Gastroesophageal sphincter (tissue), 4 donors: ENCODE results near the gene TPST2. TPM values are rescaled to one million over a fixed set of nuclear protein-coding genes. Genes with fewer than 3 reads are reported as not detected.

Source experiments
- ATAC-seq: fragments of 150-250 bp; one replicate; pipeline ENCODE4 v1.9.1; 2016; ENCODE audit warnings: mild to moderate bottlenecking, moderate library complexity
- H3K27ac ChIP-seq, 4 donors: fragments of 200-600 bp; sonication (generic) in 3 of 4; 1 replicate in 3 of 4; 2 replicates in 1 of 4; pipeline ENCODE4 v1.5.1; 2016 to 2019
- H3K27me3 ChIP-seq: fragments of 200-600 bp; sonication (generic); one replicate; pipeline ENCODE4 v1.5.1; 2019
- H3K36me3 ChIP-seq, 2 donors: fragments of 200-600 bp; sonication (generic); one replicate each; pipeline ENCODE4 v1.5.1; 2019; ENCODE audit warnings: control low read depth in 1 of 2
- H3K4me1 ChIP-seq, 3 donors: fragments of 200-600 bp; sonication (generic); 1 replicate in 2 of 3; 2 replicates in 1 of 3; pipeline ENCODE4 v1.5.1; 2016 to 2019; ENCODE audit warnings: control low read depth in 2 of 3
- H3K4me3 ChIP-seq, 2 donors: fragments of 200-600 bp; sonication (generic); one replicate each; pipeline ENCODE4 v1.5.1; 2019; ENCODE audit warnings: mild to moderate bottlenecking in 1 of 2, moderate library complexity in 1 of 2
- H3K9me3 ChIP-seq, 3 donors: fragments of 200-600 bp; sonication (generic); one replicate each; pipeline ENCODE4 v1.5.1; 2017 to 2019; ENCODE audit warnings: control low read depth in 2 of 3
- EP300 ChIP-seq: sonication (generic); formaldehyde crosslinking; IDR thresholded peaks from one replicate; pipeline ENCODE4 v1.6.1; 2017; ENCODE audit warnings: antibody characterized with exemption, mild to moderate bottlenecking
- POLR2A ChIP-seq, 2 donors: fragments of 450-650 bp; IDR thresholded peaks; one replicate each; pipeline ENCODE4 v1.6.1; 2017; ENCODE audit warnings: antibody characterized with exemption in 2 of 2, mild to moderate bottlenecking in 2 of 2, moderate library complexity in 1 of 2
- POLR2AphosphoS5 ChIP-seq: sonication (generic); formaldehyde crosslinking; IDR thresholded peaks from one replicate; pipeline ENCODE4 v1.6.1; 2017; ENCODE audit warnings: antibody characterized with exemption
- WGBS, 2 donors: methylation state at CpG; one replicate each; pipeline ENCODE4 v1.1.5; 2018; ENCODE audit warnings: low coverage in 1 of 2; 5-methylcytosine and 5-hydroxymethylcytosine counted together
- total RNA-seq, 4 donors: library from RNA; depleted of rRNA; stranded (reverse); fragments of >200 nt; gene quantifications; one replicate each; pipeline ENCODE4 v1.1.0, GENCODE V29; 2016
- TF ChIP-seq, protein P1 (sequence below), 4 experiments: fragments of 200-600 bp in 2 of 4; fragments of 450-650 bp in 2 of 4; sonication (generic) in 1 of 4; IDR thresholded peaks; one replicate each; pipeline ENCODE4 v1.5.1; 2017 to 2019; ENCODE audit warnings: antibody characterized with exemption in 4 of 4, mild to moderate bottlenecking in 2 of 4, moderate library complexity in 2 of 4

The TPST2 gene
- total RNA-seq, 4 donors from 2014 or later, result 16.8 to 27.7 (median 21.0) TPM

- Histone ChIP-seq H3K4me1 (peaks cover 13 to 57% (median 36%) of the 10 kb centered on the region in 3 donors), H3K27me3 (no peaks in the 10 kb centered on the region), H3K36me3 (peaks cover 0 to 61% of the 10 kb centered on the region in 2 donors), H3K27ac (peak overlapping the region in 1 of 4 donors; percentile 9), H3K4me3 (peak overlapping the region in 1 of 2 donors; percentile 18), H3K9me3 (no peaks in the 10 kb centered on the region)
- 69 to 75% methylated on average over 11 to 12 of the region's 12 CpGs for WGBS, 2 donors
- TF ChIP-seq, protein P1, sequence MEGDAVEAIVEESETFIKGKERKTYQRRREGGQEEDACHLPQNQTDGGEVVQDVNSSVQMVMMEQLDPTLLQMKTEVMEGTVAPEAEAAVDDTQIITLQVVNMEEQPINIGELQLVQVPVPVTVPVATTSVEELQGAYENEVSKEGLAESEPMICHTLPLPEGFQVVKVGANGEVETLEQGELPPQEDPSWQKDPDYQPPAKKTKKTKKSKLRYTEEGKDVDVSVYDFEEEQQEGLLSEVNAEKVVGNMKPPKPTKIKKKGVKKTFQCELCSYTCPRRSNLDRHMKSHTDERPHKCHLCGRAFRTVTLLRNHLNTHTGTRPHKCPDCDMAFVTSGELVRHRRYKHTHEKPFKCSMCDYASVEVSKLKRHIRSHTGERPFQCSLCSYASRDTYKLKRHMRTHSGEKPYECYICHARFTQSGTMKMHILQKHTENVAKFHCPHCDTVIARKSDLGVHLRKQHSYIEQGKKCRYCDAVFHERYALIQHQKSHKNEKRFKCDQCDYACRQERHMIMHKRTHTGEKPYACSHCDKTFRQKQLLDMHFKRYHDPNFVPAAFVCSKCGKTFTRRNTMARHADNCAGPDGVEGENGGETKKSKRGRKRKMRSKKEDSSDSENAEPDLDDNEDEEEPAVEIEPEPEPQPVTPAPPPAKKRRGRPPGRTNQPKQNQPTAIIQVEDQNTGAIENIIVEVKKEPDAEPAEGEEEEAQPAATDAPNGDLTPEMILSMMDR (IDR thresholded peaks at IDR 0.05), result no peak
- ATAC-seq, result no peak
These were observed 109.9 kb downstream of the TPST2 start for GRCh38 chr22:26479792-26480610.

- Histone ChIP-seq H3K27me3 (no peaks in the 10 kb centered on the region), H3K36me3 (peaks cover 0 to 69% of the 10 kb centered on the region in 2 donors), H3K9me3 (no peaks in the 10 kb centered on the region), H3K27ac (peak overlapping the region in 1 of 4 donors; percentile 9), H3K4me3 (peak overlapping the region in 1 of 2 donors; percentile 18), H3K4me1 (peaks cover 7 to 49% (median 28%) of the 10 kb centered on the region in 3 donors)
- no peak for ATAC-seq
- TF ChIP-seq POLR2A (IDR thresholded peaks at IDR 0.05), result no peak
- no peak for TF ChIP-seq EP300
- TF ChIP-seq POLR2AphosphoS5, result no peak
- TF ChIP-seq, protein P1 (IDR thresholded peaks at IDR 0.05), result no peak
- WGBS, 2 donors, result 49 to 67% methylated on average over 6 to 12 of the region's 12 CpGs
These were observed 110.7 kb downstream of the TPST2 start for GRCh38 chr22:26479043-26479791.

GRCh38 chr22:26477341-26477731 lies 112.6 kb downstream of the TPST2 start:
- Histone ChIP-seq H3K4me3 (no peak overlapping the region), H3K9me3 (no peaks in the 10 kb centered on the region), H3K4me1 (peaks cover 0 to 38% (median 19%) of the 10 kb centered on the region in 3 donors), H3K27ac (no peak overlapping the region), H3K36me3 (peaks cover 0 to 87% of the 10 kb centered on the region in 2 donors), H3K27me3 (no peaks in the 10 kb centered on the region)
- TF ChIP-seq EP300 (no peak), POLR2A (IDR thresholded peaks at IDR 0.05) (no peak), POLR2AphosphoS5 (no peak)
- TF ChIP-seq, protein P1 (IDR thresholded peaks at IDR 0.05), result no peak
- no peak for ATAC-seq
- 0 to 86% methylated on average over 1 to 2 of the region's 4 CpGs for WGBS, 2 donors

- Histone ChIP-seq H3K36me3 (peaks cover 0 to 92% of the 10 kb centered on the region in 2 donors), H3K4me1 (peaks cover 0 to 33% (median 19%) of the 10 kb centered on the region in 3 donors), H3K27ac (no peak overlapping the region), H3K9me3 (no peaks in the 10 kb centered on the region), H3K4me3 (no peak overlapping the region), H3K27me3 (no peaks in the 10 kb centered on the region)
- no peak for TF ChIP-seq EP300
- no peak for TF ChIP-seq POLR2A (IDR thresholded peaks at IDR 0.05)
- TF ChIP-seq POLR2AphosphoS5, result no peak
- 80 to 90% methylated on average over 4 of the region's 4 CpGs for WGBS, 2 donors
- ATAC-seq, result no peak
These were observed 113.1 kb downstream of the TPST2 start for GRCh38 chr22:26476705-26477340.

GRCh38 chr22:26474682-26475081 lies 115.2 kb downstream of the TPST2 start:
- Histone ChIP-seq H3K27me3 (no peaks in the 10 kb centered on the region), H3K36me3 (peaks cover 0 to 98% of the 10 kb centered on the region in 2 donors), H3K27ac (no peak overlapping the region), H3K4me1 (peaks cover 0 to 11% (median 2%) of the 10 kb centered on the region in 3 donors), H3K4me3 (no peak overlapping the region), H3K9me3 (no peaks in the 10 kb centered on the region)
- no peak for ATAC-seq
- TF ChIP-seq EP300, result no peak
- no peak for TF ChIP-seq POLR2AphosphoS5
- TF ChIP-seq, protein P1 (IDR thresholded peaks at IDR 0.05), result no peak
- TF ChIP-seq POLR2A (IDR thresholded peaks at IDR 0.05), result no peak
